Neutrophil (primary cell): ENCODE measurements around the gene POLG.

Source experiments
- H3K27ac ChIP-seq: fragments of 200-600 bp; sonication (generic); 2 replicates; pipeline ENCODE4 v1.5.1; 2016; ENCODE audit warnings: mild to moderate bottlenecking, moderate library complexity
- H3K27me3 ChIP-seq: fragments of 200-600 bp; sonication (generic); 2 replicates; pipeline ENCODE4 v1.6.0; 2016; ENCODE audit warnings: mild to moderate bottlenecking
- H3K36me3 ChIP-seq: fragments of 200-600 bp; sonication (generic); 2 replicates; pipeline ENCODE4 v1.5.1; 2017
- H3K4me1 ChIP-seq, 2 experiments: fragments of 200-600 bp in 1 of 2; sonication (generic) in 1 of 2; 1 replicate in 1 of 2; 2 replicates in 1 of 2; pipeline versions ENCODE4 v1.5.1 to v1.6.1; 2013 to 2016; ENCODE audit warnings: low read depth in 1 of 2, low read length in 1 of 2, mild to moderate bottlenecking in 1 of 2, moderate library complexity in 1 of 2; ENCODE audit not compliant: control insufficient read depth in 1 of 2, insufficient read depth in 1 of 2
- H3K4me3 ChIP-seq, 2 experiments: fragments of 200-600 bp in 1 of 2; sonication (generic) in 1 of 2; 1 replicate in 1 of 2; 2 replicates in 1 of 2; pipeline ENCODE4 v1.5.1; 2013 to 2016; ENCODE audit warnings: low read depth in 1 of 2, low read length in 1 of 2, mild to moderate bottlenecking in 1 of 2, moderate library complexity in 1 of 2
- H3K9me3 ChIP-seq: fragments of 200-600 bp; sonication (generic); 2 replicates; pipeline ENCODE4 v1.5.1; 2016
- CTCF ChIP-seq: fragments of 200-600 bp; sonication (generic); IDR thresholded peaks from 2 replicates; pipeline ENCODE4 v1.5.1; 2016; ENCODE audit warnings: antibody characterized with exemption

The POLG gene

GRCh38 chr15:89323825-89324224 is 10.8 kb downstream of the POLG start:
- H3K36me3 ChIP-seq = peaks cover 100% of the 10 kb centered on the region
- H3K27me3 ChIP-seq = no peaks in the 10 kb centered on the region
- no peaks in the 10 kb centered on the region for H3K4me1 ChIP-seq
- no peak overlapping the region for H3K27ac ChIP-seq
- TF ChIP-seq CTCF = no peak
- H3K9me3 ChIP-seq = no peaks in the 10 kb centered on the region
- no peak overlapping the region for H3K4me3 ChIP-seq

GRCh38 chr15:89322822-89323221 is 11.8 kb downstream of the POLG start:
- Histone ChIP-seq H3K4me3 (no peak overlapping the region), H3K27ac (no peak overlapping the region), H3K36me3 (peaks cover 100% of the 10 kb centered on the region), H3K4me1 (no peaks in the 10 kb centered on the region), H3K9me3 (no peaks in the 10 kb centered on the region), H3K27me3 (no peaks in the 10 kb centered on the region)
- TF ChIP-seq CTCF = no peak

GRCh38 chr15:89321521-89322410 is 12.9 kb downstream of the POLG start:
- no peak overlapping the region for H3K4me3 ChIP-seq
- no peaks in the 10 kb centered on the region for H3K4me1 ChIP-seq
- no peak overlapping the region for H3K27ac ChIP-seq
- no peaks in the 10 kb centered on the region for H3K9me3 ChIP-seq
- H3K27me3 ChIP-seq = no peaks in the 10 kb centered on the region
- TF ChIP-seq CTCF = no peak
- peaks cover 100% of the 10 kb centered on the region for H3K36me3 ChIP-seq

GRCh38 chr15:89320200-89320599 is 14.4 kb downstream of the POLG start:
- Histone ChIP-seq H3K27ac (no peak overlapping the region), H3K36me3 (peaks cover 100% of the 10 kb centered on the region), H3K27me3 (no peaks in the 10 kb centered on the region), H3K4me3 (no peak overlapping the region), H3K9me3 (no peaks in the 10 kb centered on the region), H3K4me1 (no peaks in the 10 kb centered on the region)
- TF ChIP-seq CTCF = no peak

GRCh38 chr15:89319678-89320077 is 14.9 kb downstream of the POLG start:
- Histone ChIP-seq H3K27ac (no peak overlapping the region), H3K4me3 (no peak overlapping the region), H3K4me1 (no peaks in the 10 kb centered on the region), H3K27me3 (no peaks in the 10 kb centered on the region), H3K9me3 (no peaks in the 10 kb centered on the region), H3K36me3 (peaks cover 100% of the 10 kb centered on the region)
- no peak for TF ChIP-seq CTCF
